Measurements from ENCODE around the gene CCDC6.
A peak's percentile ranks its signal among the peaks of the same experiment; 100 is the strongest.

Gene CCDC6

DNA sequence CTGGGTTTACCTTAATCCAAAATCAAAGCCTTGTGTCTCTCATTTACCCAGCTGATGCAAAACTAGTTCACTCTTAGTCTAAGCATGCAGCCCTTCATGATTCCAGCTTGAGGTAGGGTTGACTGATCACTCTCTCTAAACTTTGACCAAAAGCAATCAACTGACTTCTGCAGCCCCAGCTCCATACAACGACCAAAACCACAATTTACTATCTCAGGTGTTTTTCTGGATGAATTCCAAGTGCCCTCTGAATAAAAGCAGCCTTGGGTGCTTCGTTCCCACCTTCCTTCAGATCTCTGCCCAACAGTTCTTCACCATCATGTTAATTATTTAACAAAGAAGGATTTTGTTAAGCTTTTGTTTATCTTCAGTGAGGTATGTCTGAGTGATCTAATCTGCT lies 62.6 kb downstream of the CCDC6 start:
- DNase-seq = no peak

DNA sequence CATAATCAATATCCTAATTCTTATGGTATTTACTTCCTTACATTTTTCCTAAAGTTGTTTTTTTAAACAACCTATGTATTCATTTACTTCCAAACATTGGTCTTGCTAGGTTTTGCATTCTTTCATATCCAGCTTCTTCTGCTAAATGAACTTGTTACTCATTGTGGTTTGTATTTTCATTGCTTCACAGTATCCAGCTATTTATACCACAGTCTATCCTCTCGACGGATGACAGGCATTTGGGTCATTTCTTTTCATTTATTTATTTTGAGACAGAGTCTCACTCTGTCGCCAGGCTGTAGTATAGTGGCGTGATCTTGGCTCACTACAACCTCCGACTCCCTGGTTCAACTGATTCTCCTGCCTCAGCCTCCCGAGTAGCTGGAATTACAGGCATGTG lies 66.8 kb downstream of the CCDC6 start:
- no peak for DNase-seq

DNA sequence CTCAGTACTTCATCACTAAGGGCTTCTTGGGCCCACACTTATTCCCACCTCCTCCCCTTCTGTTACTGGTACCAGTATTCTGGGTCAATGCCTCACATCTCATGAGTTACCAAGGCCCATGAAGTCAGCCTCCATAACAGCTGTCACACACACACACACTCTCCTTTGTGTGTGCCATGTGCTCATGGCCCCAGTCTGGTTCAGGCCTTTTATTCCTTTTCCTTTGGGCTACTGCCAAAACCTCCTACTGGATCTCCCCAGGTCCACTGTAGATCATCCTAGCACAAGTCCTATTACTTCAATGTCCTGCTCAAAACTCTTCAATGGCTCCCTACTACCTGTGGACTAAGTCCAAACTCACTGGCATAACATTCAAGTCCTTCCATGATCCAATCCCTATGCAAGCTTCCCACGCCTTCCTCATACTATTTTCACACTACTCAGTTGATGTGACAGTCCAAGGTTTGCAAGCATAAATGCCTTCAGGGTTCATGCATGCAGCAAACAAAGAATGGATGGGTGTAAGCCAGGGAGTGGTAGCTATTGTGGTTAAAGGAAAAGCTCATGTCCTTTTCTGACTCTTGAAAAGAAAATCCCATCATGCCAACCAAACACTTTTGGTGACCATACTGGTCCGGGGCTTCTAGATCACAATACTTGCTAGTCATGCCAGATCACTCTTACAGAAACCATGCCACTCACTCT lies 68.1 kb downstream of the CCDC6 start:
- no peak for DNase-seq

DNA sequence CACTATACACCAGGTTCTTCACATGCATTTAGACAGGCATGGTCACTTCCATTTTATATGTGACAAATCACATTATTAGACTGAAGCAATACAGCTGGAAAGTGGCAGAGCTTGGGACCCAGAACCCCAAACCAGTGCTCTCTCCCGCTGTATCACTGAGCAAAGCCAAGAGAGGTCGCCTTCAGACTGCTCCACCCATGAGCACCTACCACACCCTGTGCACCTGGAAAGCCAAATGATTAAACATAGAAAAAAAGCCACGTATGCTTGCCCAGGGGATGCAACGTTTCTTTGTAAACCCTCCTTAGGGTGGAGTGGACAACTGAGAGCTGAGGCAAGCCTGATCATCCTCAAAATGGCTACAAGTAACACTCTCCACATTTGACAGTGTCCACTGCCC lies 72.5 kb downstream of the CCDC6 start:
- no peak for DNase-seq

DNA sequence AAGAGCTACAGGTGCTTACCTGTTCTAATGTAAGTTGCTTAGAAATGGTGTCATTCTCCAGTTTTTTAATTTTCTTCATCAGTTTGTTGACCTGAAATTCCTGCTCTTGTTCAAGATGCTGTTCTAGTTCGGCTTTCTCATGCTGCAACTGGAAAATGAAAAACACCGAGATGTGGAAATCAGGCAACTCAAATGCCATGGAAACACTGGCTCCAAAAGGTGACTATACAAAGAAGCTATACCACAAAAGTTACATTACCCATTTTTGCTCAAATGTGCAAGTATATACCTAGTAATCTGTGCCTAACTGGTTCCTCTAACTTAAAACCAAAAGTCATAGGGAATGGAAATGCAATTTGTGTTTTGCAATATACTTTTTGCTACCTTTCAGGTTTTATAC lies 73.8 kb downstream of the CCDC6 start:
- no peak for DNase-seq

DNA sequence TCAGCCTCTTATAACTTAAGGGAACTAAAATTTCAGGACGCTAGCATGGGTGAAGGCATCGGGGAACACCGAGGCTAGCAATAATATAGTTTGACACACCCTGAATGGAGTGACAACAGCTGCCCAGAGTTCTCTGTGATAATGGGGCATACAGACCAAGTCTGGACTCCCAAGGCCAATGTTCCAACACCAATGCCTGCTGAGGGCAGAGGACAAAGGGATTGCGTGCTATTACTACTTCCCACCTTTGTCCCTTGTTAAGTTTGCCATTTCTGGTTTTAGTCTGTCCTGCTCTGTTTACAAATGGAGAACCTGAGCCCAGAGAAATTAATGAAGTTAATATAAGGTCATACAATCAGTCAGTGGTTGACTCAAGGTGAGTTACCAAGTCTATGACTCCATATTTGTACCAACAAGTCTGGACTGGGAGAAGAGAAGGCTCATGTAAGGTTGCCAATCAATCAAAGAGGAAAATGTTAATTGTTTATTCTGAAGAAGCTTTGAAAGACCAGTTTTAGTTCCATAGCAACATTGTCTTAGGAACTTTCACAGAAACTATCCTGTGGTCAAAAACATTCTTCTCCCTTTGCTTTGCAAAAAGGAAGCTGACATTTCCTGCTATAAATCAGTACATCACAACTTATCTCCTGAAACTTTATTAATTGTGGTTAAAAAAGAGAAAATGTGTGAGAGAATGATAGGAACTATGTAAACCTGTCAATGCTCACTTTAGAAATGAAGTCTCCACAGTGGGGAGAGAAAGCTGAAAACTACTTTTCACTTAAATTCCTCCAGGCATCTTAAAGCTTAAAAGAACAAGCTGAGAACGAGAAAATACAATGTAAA lies 74.5 kb downstream of the CCDC6 start:
- no peak for DNase-seq

DNA sequence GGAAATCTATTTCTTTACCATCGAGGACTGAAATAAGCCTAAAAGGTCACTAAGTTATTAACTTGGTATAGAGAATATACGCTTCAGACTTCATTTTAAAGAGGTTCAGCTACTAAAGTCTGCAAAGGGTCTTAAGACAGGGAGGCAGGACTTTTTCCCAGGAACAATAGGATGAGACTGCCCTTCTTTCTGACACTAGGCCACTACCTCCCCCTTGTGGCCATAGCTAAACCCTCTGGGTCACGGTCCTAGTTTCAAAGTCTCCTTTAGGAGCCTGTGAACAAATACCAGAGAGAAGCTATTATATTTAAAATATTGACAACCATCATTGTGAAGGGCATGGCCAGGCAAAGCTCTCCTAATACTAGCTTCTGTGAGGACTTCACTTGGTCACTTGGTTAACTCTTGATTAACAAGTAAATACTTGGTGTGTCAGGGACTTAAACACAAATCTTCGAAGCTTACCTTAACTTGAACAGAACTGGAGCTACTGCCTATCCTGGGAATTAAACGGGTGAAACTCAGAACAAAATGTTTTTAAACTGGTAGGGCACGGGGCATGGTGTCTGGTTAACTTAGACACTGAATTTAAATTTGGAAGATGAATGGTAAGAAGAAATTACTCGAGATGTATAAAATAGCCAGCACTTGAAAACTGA lies 75.6 kb downstream of the CCDC6 start:
- peak; percentile 26 to 34 for DNase-seq

DNA sequence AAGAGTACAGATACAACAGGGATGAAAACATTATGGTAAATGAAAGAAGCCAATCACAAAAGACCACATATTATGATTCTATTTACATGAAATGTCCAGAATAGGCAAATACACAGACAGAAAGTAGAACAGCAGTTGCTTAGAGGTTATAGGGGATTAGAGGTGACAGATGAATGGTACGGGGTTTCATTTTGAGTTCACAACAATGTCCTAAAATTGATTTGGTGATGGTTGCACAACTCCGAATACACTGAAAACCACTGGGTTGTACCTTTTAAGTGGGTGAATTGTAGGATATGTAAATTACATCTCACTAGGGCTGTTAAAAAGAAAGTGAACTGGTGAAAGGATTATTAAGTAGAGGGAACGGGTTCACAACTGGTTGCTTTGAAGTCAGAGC lies 76.8 kb downstream of the CCDC6 start:
- no peak for DNase-seq

DNA sequence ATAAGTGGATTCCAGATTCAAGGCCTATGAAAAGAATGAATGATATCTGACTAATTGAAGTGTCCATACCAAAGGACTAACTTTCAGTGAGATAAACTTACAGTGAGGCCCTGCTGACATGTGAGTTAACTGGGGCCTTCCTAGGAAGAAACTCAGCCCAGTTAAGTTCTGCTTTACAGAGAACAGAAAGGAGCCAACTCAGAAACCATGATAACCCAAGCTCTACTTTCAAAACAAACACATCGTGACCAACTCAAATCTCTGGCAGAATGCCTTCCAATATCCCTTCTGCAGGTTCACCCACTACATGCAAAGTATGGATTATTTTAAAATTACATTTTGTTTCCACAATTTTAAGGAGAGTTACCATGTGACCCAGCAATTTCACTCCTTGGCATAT lies 77.3 kb downstream of the CCDC6 start:
- no peak for DNase-seq

DNA sequence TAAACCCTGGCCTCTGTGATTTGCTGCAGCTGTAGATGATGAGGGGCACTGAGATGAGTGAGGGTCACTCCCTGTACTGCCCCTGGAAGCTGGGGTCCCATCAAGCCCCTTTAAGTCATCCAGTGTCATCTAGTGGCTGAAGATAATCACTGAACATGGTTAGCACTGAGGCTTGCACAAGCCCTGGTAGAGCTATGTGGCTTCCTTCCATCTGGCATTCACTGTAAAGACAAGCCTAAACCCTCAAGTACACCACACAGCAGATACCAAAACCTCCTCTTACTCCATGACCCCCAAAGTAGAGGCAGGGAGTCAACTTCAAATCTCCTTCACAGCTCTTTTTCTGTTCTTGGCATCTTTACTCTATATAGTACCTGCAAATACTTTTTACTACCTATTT lies 80.4 kb downstream of the CCDC6 start:
- DNase-seq = no peak

DNA sequence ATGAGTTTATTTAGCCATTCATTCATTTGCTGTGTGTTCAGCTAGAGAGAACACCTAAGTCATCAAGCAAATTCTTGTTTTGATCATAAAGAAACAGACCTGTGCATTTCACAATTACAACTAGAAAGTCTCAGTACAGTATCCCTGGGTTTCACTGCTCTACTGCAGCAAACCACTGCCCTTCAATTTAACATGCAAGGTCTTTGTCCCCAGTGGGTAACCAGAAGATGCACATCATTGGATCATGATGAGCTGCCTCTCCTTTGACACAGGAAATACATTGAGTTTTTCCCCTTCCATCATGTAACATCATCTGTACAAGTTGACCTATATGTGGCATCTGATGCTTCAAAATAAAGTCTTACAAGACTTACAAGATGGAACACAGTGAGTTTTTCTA lies 82.6 kb downstream of the CCDC6 start:
- no peak for DNase-seq

DNA sequence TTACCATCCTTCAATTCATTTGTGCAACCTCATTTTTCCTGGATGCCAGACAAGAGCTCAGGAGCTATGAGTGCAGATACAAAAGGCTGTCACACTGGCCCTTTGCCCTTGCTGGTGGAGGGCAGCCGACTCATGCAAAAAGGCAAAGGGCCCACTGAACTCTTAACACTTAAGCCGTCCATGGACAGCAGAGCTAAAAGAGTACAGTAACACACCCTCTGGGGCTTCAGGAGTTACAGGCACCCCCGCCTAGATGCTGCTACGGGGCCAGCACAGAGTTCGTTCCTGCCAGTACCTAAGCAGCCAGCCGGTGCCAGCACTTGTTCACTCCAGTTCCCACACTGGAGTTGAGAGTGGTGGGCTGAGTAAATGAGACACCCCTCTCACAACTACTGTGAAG lies 83.2 kb downstream of the CCDC6 start:
- DNase-seq = no peak

DNA sequence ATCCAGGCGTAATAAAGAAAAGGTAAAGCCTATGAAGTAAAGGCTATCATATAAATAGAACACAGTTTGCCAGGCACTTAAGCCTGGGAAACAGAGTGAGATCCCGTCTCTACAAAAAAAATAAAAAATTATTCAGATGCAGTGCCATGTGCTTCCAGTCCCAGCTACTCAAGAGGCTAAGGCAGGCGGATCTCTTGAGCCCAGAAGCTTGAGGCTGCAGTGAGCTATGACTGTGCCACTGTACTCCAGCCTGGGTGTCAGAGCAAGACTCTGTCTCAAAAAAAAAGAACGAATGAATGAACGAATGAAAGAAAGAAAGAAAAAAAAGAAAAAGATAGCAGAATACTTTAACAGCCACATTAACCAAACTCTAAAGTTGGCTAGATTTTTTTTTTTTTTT lies 85.9 kb downstream of the CCDC6 start:
- DNase-seq = no peak

DNA sequence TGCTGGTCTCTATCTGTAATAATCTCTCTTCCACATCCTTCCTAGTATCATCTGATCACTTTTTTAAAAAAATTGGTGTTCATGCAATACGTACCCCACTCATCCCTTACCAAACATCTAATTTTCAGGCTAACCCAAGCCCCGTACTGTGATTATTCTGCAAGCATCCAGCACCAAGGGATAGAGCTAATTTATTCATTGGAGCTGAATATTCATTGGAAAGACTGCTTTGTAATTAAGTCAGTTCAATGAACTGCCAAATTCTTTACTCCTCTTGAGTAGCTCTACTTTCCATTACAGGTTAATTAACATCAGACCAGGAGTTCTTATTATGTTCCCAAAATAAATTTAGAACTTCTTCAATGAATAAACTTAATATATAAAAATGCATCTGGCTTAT lies 86.7 kb downstream of the CCDC6 start:
- DNase-seq = no peak

DNA sequence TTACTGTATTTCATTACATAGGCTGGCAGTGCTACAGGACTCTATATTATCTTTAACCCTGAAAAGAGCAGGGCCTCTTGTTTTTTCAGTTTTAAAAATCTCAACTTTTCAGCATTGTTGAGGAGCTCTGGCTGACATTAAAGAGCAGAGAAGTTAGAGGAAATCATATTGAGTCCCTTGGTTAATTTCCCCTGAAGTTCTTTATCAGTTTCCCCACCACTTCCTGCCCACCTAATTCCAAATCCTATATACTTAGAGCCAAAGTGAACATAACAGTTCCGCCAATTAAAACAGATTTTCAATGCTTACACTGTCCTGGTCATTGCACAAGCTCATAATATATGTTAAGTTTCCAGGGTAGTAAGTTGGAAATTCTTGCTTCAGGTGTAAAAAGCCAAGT lies 87.1 kb downstream of the CCDC6 start:
- no peak for DNase-seq

DNA sequence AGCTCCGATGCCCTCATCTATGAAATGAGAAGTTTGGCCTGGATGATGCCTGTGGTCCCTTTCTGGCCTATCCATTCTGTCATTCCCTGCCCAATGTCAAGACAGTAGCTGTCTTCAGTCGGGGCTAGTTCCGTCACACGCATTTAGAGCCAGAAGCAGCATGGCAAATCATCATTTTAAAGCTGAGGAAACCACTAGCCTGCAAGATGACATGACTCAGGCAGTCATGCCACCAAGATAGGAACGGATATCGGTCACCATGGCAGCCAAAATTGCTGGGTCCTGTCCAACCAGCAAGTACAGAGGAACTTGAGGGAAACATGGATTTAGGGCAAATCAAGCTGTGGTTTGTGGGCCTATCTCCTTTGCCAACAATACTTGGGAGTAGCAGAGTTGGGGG lies 88.6 kb downstream of the CCDC6 start:
- DNase-seq = no peak

DNA sequence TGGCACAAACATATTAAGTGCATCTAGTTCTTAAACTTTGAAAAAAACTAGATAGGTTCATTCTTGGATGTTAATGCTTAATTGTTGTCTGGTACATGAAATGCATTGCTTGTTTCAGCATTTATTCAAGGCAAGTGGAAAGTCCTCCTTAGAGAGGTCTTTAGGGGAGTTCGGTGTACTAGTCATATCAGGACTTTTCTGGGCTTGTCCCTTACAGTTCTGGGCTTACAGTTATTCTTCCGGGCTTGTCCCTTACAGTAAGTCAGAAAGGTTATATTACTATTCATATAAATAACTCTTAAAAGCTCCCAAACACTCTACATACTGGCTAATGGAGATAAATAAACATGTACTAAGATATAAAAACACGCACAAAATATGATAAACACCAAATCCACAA lies 91.5 kb downstream of the CCDC6 start:
- no peak for DNase-seq

DNA sequence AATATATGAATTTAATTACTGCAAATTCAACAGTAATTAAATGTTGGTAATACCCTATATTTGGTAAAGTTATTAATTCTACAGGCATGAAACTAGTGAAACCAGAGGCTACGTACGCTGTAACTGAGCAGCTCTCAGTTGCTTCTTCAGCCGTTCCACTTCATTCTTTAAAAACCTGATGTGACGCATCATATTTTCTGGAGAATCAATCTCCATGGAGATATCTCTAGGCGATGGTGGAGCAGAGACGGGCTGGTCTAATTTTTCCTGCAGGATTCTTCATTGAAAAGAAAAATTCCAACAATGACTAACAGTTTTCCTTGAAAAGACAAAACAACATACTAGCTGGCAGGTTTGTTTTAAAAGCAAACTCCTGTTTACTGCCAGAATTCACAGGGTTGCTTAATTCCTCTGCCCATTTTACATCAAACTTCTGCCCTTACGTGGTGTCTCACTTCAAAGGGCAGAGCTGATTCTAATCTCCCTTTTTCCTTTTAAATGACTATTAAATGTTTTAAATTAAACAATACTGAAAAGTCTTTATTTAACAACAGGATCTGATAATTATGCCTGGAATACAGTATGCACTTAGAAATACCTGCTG lies 93.7 kb downstream of the CCDC6 start:
- no peak for DNase-seq

DNA sequence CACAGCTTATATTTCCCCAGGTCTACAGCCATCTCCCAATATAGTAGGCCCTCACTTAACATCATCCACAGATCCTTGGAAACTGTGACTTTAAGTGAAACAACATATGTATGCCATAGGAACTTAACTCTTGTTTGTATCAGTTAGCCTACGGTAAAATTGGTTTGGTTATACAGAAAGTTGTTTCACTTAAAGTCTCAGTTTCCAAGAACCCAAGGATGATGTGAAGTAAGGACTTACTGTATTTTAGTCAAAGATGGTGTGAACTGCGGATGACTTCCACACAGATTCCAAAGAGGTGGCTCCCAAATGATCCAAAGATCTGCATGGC lies 96.7 kb downstream of the CCDC6 start:
- DNase-seq = no peak

DNA sequence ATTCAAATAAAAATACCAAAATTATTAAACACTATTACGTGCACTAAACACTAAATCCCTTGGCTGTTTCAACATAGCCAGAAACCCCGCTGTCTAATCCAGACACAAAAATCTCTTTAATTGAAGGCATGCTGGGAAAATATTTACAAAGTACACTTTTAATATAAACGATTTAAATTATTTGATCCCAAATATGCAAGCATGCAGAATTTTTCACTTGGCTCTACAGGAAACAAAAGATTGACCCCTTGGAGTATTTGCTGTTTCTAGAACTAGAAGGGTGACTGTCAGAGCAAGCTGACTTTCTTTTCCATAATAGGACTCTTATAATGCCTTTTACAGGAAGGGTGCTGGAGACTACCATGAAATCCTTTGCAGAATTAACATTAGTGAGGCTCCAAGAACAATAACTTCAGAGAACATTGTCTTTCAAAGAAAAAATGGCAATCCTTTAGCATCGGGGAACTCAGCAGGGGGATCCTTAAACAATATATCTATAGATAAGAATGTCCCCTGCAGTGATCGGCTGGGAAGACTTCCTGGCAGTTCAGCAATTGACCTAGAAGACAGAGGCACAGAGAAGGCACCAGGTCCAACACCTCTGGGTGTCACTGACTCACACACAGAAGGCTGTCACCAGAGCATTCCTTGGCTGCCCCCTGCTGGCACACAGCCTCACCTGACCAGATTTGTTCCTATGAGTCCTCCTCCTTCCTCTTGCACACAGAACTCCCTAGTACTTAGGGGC lies 97.3 kb downstream of the CCDC6 start:
- peak; percentile 23 to 54 for DNase-seq

DNA sequence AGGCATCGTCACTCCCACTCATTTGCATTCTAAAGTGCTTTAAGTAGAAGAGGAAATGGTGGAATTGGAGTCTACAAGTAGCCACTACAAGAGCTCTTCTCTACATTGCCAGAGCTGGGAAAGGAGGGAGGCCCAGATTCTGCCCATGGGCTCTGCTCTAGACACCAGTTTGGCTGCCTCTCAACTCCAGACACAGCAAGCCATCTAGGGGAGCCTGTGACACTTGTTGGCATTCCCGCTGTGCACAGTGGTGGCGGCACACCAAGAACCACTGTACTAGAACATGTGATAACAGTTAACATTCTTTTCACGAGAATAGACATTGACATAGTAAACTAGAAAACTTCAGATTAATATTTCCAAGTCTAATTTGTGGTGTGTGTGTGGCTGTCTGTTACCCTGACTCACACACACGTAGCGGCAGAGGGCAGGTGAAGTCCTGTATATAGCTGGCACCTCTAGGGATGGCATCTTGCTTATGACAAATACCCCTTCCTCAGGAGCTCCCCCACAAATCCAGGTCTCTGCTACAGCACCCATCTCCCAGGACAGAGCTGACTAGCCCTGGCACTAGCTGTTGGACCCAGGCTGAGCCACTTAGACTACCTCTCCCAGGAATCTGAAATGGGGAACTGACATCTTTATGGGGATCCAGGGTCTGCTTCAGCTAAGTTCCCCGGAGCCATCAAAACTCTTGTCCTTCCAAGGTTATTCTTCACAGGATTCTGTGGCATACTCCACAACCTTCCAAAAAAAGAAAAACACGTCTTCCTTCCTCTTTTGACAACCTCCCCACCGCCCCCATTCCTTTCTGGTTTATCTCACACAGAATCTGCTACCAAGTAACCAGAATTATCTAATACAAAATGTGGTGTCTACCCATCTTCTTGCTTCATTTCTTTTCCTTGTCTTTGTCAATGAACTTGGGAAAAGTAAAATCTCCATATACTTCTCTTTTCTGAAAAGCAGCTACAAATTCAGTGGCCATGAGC lies 98.4 kb downstream of the CCDC6 start:
- no peak for DNase-seq

DNA sequence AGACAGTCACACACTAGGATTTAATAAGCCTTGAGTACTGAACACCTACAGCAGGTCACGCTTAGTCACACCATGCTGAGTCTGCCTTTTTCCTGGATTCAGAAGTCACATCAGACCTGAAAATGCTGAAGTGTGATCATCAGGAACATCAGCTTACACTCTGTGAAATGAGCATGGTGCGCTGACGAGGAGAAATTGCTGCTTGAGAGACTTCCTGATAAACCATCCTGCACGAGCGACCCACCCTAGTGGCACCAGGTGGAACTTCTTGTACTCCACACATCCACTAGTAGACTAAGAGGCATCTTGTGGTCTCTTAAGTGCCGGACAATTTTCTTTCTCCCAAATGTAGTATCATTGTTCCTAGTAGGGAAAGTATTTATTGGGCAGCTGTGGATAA lies 101.3 kb downstream of the CCDC6 start:
- peak in 1 of 2 experiments; percentile 7 for DNase-seq

Measured in NCI-H2081 (cell line).